CD4-positive, CD25-positive, alpha-beta regulatory T cell (primary cell): ENCODE measurements around the gene PASK. TPM values are rescaled to one million over a fixed set of nuclear protein-coding genes. Genes with fewer than 3 reads are reported as not detected.
"Not testable (repeated sequence)": the region's sequence is repeated elsewhere in the genome, so short reads cannot be mapped to it uniquely, and the experiment has no call there.

Source experiments
- ATAC-seq, 2 donors: fragments of 150-1000 bp; cut with Tn5 transposase; one replicate each; pipeline ENCODE4 v1.10.0; 2021; ENCODE audit warnings: low read depth in 2 of 2, moderate number of reproducible peaks in 2 of 2, moderate library complexity in 1 of 2
- DNase-seq, 3 donors: peaks; one replicate each; pipeline versions ENCODE4 v3.0.0 to v3.0.0-alpha.2; 2012 to 2022; ENCODE audit warnings: mixed read lengths in 1 of 3
- H3K27ac ChIP-seq: one replicate; pipeline ENCODE4 v1.7.0; 2013; ENCODE audit warnings: mild to moderate bottlenecking, low read length; ENCODE audit not compliant: insufficient read depth, poor library complexity, severe bottlenecking
- H3K27me3 ChIP-seq: one replicate; pipeline ENCODE4 v1.7.0; 2013; ENCODE audit warnings: low read length; ENCODE audit not compliant: control insufficient read depth, insufficient read depth
- H3K36me3 ChIP-seq: one replicate; pipeline ENCODE4 v1.7.0; 2013; ENCODE audit warnings: mild to moderate bottlenecking, low read length, moderate library complexity; ENCODE audit not compliant: control insufficient read depth, insufficient read depth
- H3K4me1 ChIP-seq: 2 replicates; pipeline ENCODE4 v1.7.0; 2013; ENCODE audit warnings: mild to moderate bottlenecking, low read length; ENCODE audit not compliant: insufficient read depth, control insufficient read depth, poor library complexity, severe bottlenecking
- H3K4me3 ChIP-seq: one replicate; pipeline ENCODE4 v1.7.0; 2013; ENCODE audit warnings: low read depth, mild to moderate bottlenecking, low read length, moderate library complexity
- H3K9me3 ChIP-seq, 2 experiments: 1 replicate in 1 of 2; 2 replicates in 1 of 2; pipeline ENCODE4 v1.7.0; 2013; ENCODE audit warnings: low read length in 2 of 2, mild to moderate bottlenecking in 1 of 2, moderate library complexity in 1 of 2; ENCODE audit not compliant: control insufficient read depth in 2 of 2
- H3K27ac Mint-ChIP-seq, 3 donors: one replicate each; pipeline ENCODE4 v1.8.0; 2020 to 2022; ENCODE audit warnings: mild to moderate bottlenecking in 3 of 3, mixed read lengths in 3 of 3, moderate library complexity in 2 of 3
- H3K27me3 Mint-ChIP-seq: one replicate; pipeline ENCODE4 v1.8.0; 2022; ENCODE audit warnings: mild to moderate bottlenecking, mixed read lengths
- H3K36me3 Mint-ChIP-seq: one replicate; pipeline ENCODE4 v1.8.0; 2020; ENCODE audit warnings: mixed read lengths
- H3K4me1 Mint-ChIP-seq, 4 donors: one replicate each; pipeline ENCODE4 v1.8.0; 2020 to 2022; ENCODE audit warnings: mixed read lengths in 4 of 4, mild to moderate bottlenecking in 1 of 4
- H3K4me3 Mint-ChIP-seq, 4 donors: one replicate each; pipeline ENCODE4 v1.8.0; 2020 to 2022; ENCODE audit warnings: mild to moderate bottlenecking in 4 of 4, mixed read lengths in 4 of 4, moderate library complexity in 3 of 4
- H3K9me3 Mint-ChIP-seq, 7 donors: one replicate each; pipeline ENCODE4 v1.8.0; 2020 to 2022; ENCODE audit warnings: mixed read lengths in 7 of 7, mild to moderate bottlenecking in 3 of 7, moderate library complexity in 2 of 7
- polyA plus RNA-seq, 4 donors: library from polyadenylated mRNA; unstranded; fragments of 300-500 nt; fragmentation: Illumina TruSeq; gene quantifications; one replicate each; pipeline ENCODE4 v1.2.3, GENCODE V29; 2021
- total RNA-seq: library from RNA; stranded (reverse); gene quantifications from one replicate; pipeline ENCODE4 v1.2.3, GENCODE V29; 2022

Gene PASK
- total and polyA plus RNA-seq, 5 donors from 2014 or later: 15.9 to 160 (median 23.0) TPM

GRCh38 chr2:241107031-241107783, 42.1 kb downstream of the PASK start:
- Histone ChIP-seq H3K27ac (peak overlapping the region; percentile 81), H3K27me3 (no peaks in the 10 kb centered on the region), H3K9me3 (no peaks in the 10 kb centered on the region), H3K4me3 (no peak overlapping the region), H3K4me1 (peaks cover 80% of the 10 kb centered on the region), H3K36me3 (peaks cover 7% of the 10 kb centered on the region)
- Mint-ChIP-seq H3K4me3 (peak overlapping the region in 3 of 4 donors; percentile 45 to 89 (median 88)), H3K9me3 (peaks cover 0 to 6% (median 0%) of the 10 kb centered on the region in 7 donors), H3K27me3 (peaks cover 4% of the 10 kb centered on the region), H3K36me3 (peaks cover 17% of the 10 kb centered on the region), H3K4me1 (peaks cover 22 to 81% (median 41%) of the 10 kb centered on the region in 4 donors), H3K27ac (peak overlapping the region; percentile 86 to 99 (median 98))
- no peak for ATAC-seq
- DNase-seq: no peak

- peaks cover 9% of the 10 kb centered on the region for H3K36me3 ChIP-seq
- peak overlapping the region; percentile 26 to 98 (median 84) for H3K27ac Mint-ChIP-seq
- peaks cover 18 to 76% (median 38%) of the 10 kb centered on the region in 4 donors for H3K4me1 Mint-ChIP-seq
- ATAC-seq: no peak
- peaks cover 75% of the 10 kb centered on the region for H3K4me1 ChIP-seq
- H3K9me3 ChIP-seq: no peaks in the 10 kb centered on the region
- peak overlapping the region in 1 of 4 donors; percentile 58 for H3K4me3 Mint-ChIP-seq
- peaks cover 7% of the 10 kb centered on the region for H3K36me3 Mint-ChIP-seq
- H3K27ac ChIP-seq: peak overlapping the region; percentile 63
- no peak for DNase-seq
- H3K4me3 ChIP-seq: no peak overlapping the region
- no peaks in the 10 kb centered on the region for H3K27me3 ChIP-seq
- H3K27me3 Mint-ChIP-seq: peaks cover 4% of the 10 kb centered on the region
- peaks cover 0 to 6% (median 0%) of the 10 kb centered on the region in 7 donors for H3K9me3 Mint-ChIP-seq
These were observed 43.6 kb downstream of the PASK start for GRCh38 chr2:241105641-241106040.

GRCh38 chr2:241104611-241105010, 44.7 kb downstream of the PASK start:
- DNase-seq, H3K4me3 ChIP-seq, ATAC-seq, H3K27me3 ChIP-seq, H3K27me3 Mint-ChIP-seq, H3K9me3 Mint-ChIP-seq, H3K9me3 ChIP-seq: not testable (repeated sequence)
- peaks cover 22 to 76% (median 42%) of the 10 kb centered on the region in 4 donors for H3K4me1 Mint-ChIP-seq
- peak overlapping the region in 1 of 3 donors; percentile 98 for H3K27ac Mint-ChIP-seq
- peaks cover 12% of the 10 kb centered on the region for H3K36me3 Mint-ChIP-seq
- Histone ChIP-seq H3K4me1 (peaks cover 75% of the 10 kb centered on the region), H3K27ac (peak overlapping the region; percentile 60), H3K36me3 (peaks cover 10% of the 10 kb centered on the region)
- peak overlapping the region in 3 of 4 donors; percentile 19 to 96 (median 43) for H3K4me3 Mint-ChIP-seq

- H3K27ac ChIP-seq: peak overlapping the region; percentile 93
- peaks cover 23% of the 10 kb centered on the region for H3K36me3 ChIP-seq
- H3K27me3 ChIP-seq: no peaks in the 10 kb centered on the region
- Mint-ChIP-seq H3K36me3 (peaks cover 16% of the 10 kb centered on the region), H3K27me3 (peaks cover 4% of the 10 kb centered on the region), H3K4me1 (peaks cover 24 to 76% (median 42%) of the 10 kb centered on the region in 4 donors), H3K4me3 (peak overlapping the region; percentile 96 to 98 (median 98)), H3K9me3 (no peaks in the 10 kb centered on the region), H3K27ac (peak overlapping the region; percentile 97 to 99 (median 98))
- H3K4me1 ChIP-seq: peaks cover 71% of the 10 kb centered on the region
- H3K9me3 ChIP-seq: no peaks in the 10 kb centered on the region
- H3K4me3 ChIP-seq: peak overlapping the region; percentile 97
- no peak for DNase-seq
- ATAC-seq: no peak
These were observed 46.1 kb downstream of the PASK start for GRCh38 chr2:241103176-241103595.

- Histone ChIP-seq H3K27me3 (no peaks in the 10 kb centered on the region), H3K27ac (peak within 1 kb of the TSS; percentile 93), H3K4me3 (peak within 1 kb of the TSS; percentile 97), H3K4me1 (peaks cover 71% of the 10 kb centered on the region), H3K36me3 (peaks cover 30% of the 10 kb centered on the region), H3K9me3 (no peaks in the 10 kb centered on the region)
- H3K27ac Mint-ChIP-seq: peak within 1 kb of the TSS; percentile 97 to 99 (median 98)
- peaks cover 28 to 76% (median 51%) of the 10 kb centered on the region in 4 donors for H3K4me1 Mint-ChIP-seq
- ATAC-seq (peak; percentile 97 to 98), DNase-seq (peak; percentile 84 to 94 (median 87))
- peaks cover 21% of the 10 kb centered on the region for H3K36me3 Mint-ChIP-seq
- H3K4me3 Mint-ChIP-seq: peak within 1 kb of the TSS; percentile 96 to 98 (median 98)
- no peaks in the 10 kb centered on the region for H3K9me3 Mint-ChIP-seq
- H3K27me3 Mint-ChIP-seq: peaks cover 4% of the 10 kb centered on the region
These were observed 47.0 kb downstream of the PASK start, which contains the start of gene MTERF4 for GRCh38 chr2:241102239-241102803. MTERF4 (minus strand) TSS chr2:241102287; CDS start chr2:241102273, 14 bp downstream.

GRCh38 chr2:241099246-241099645, 50.0 kb downstream of the PASK start:
- Mint-ChIP-seq H3K4me1 (peaks cover 45 to 91% (median 66%) of the 10 kb centered on the region in 4 donors), H3K36me3 (peaks cover 42% of the 10 kb centered on the region), H3K9me3 (peaks cover 0 to 2% (median 0%) of the 10 kb centered on the region in 7 donors), H3K27ac (peak overlapping the region in 2 of 3 donors; percentile 33 to 85), H3K27me3 (peaks cover 8% of the 10 kb centered on the region), H3K4me3 (peak overlapping the region; percentile 61 to 98 (median 96))
- DNase-seq (no peak), ATAC-seq (no peak)
- no peaks in the 10 kb centered on the region for H3K27me3 ChIP-seq
- no peak overlapping the region for H3K4me3 ChIP-seq
- no peaks in the 10 kb centered on the region for H3K9me3 ChIP-seq
- H3K27ac ChIP-seq: no peak overlapping the region
- peaks cover 48% of the 10 kb centered on the region for H3K36me3 ChIP-seq
- peaks cover 85% of the 10 kb centered on the region for H3K4me1 ChIP-seq

GRCh38 chr2:241096979-241097378, 52.3 kb downstream of the PASK start:
- H3K27me3 Mint-ChIP-seq: peaks cover 4% of the 10 kb centered on the region
- peaks cover 68% of the 10 kb centered on the region for H3K36me3 ChIP-seq
- ATAC-seq: no peak
- peaks cover 44 to 79% (median 52%) of the 10 kb centered on the region in 4 donors for H3K4me1 Mint-ChIP-seq
- no peak for DNase-seq
- peak overlapping the region; percentile 73 for H3K27ac ChIP-seq
- peak overlapping the region in 2 of 3 donors; percentile 20 to 85 for H3K27ac Mint-ChIP-seq
- peaks cover 70% of the 10 kb centered on the region for H3K4me1 ChIP-seq
- no peaks in the 10 kb centered on the region for H3K27me3 ChIP-seq
- H3K9me3 ChIP-seq: no peaks in the 10 kb centered on the region
- peak overlapping the region in 3 of 4 donors; percentile 32 to 97 (median 77) for H3K4me3 Mint-ChIP-seq
- peaks cover 0 to 2% (median 0%) of the 10 kb centered on the region in 7 donors for H3K9me3 Mint-ChIP-seq
- peaks cover 49% of the 10 kb centered on the region for H3K36me3 Mint-ChIP-seq
- peak overlapping the region; percentile 55 for H3K4me3 ChIP-seq
